GM20000 (cell line): ENCODE results near the gene C1QBP.
A peak's percentile ranks its signal among the peaks of the same experiment; 100 is the strongest.

ENCODE experiments used
- DNase-seq: peaks from one replicate; pipeline ENCODE4 v3.0.0; 2012; ENCODE audit warnings: low spot score
- TF ChIP-seq, protein P1 (sequence below): IDR thresholded peaks from 2 replicates; pipeline ENCODE4 v1.5.1; 2012; ENCODE audit warnings: mild to moderate bottlenecking, control low read depth; ENCODE audit errors: extremely low read depth, missing control alignments

The C1QBP gene

DNA sequence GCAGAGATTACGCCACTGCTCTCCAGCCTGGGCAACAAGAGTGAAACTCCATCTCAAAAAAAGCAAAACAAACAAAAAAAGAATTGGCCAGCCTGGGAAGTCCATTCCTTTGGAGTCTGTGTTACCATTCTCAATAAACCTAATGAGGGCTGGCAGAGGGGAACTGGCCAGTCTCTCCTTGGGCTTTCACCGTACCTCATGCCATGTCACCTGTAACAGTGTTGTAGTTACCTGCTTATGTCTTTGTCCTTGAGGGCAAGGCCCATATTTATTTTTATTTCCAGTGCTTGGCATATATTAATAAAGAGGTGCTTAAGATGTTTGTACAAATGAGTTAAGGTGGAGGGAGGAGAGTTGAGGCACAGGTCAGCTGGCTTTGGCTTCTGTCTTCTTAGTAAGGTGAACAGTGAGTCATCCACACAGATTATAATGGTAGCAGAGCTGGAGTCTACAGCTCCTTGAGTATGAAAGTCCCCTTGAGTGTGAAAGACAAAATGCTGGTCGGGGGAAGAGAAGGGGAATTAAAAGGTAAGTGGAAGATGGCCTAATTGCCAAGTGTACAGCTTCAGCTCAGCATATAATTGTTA lies 8.4 kb downstream of the C1QBP start:
- no peak for DNase-seq
- TF ChIP-seq, protein P1, sequence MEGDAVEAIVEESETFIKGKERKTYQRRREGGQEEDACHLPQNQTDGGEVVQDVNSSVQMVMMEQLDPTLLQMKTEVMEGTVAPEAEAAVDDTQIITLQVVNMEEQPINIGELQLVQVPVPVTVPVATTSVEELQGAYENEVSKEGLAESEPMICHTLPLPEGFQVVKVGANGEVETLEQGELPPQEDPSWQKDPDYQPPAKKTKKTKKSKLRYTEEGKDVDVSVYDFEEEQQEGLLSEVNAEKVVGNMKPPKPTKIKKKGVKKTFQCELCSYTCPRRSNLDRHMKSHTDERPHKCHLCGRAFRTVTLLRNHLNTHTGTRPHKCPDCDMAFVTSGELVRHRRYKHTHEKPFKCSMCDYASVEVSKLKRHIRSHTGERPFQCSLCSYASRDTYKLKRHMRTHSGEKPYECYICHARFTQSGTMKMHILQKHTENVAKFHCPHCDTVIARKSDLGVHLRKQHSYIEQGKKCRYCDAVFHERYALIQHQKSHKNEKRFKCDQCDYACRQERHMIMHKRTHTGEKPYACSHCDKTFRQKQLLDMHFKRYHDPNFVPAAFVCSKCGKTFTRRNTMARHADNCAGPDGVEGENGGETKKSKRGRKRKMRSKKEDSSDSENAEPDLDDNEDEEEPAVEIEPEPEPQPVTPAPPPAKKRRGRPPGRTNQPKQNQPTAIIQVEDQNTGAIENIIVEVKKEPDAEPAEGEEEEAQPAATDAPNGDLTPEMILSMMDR = no peak

DNA sequence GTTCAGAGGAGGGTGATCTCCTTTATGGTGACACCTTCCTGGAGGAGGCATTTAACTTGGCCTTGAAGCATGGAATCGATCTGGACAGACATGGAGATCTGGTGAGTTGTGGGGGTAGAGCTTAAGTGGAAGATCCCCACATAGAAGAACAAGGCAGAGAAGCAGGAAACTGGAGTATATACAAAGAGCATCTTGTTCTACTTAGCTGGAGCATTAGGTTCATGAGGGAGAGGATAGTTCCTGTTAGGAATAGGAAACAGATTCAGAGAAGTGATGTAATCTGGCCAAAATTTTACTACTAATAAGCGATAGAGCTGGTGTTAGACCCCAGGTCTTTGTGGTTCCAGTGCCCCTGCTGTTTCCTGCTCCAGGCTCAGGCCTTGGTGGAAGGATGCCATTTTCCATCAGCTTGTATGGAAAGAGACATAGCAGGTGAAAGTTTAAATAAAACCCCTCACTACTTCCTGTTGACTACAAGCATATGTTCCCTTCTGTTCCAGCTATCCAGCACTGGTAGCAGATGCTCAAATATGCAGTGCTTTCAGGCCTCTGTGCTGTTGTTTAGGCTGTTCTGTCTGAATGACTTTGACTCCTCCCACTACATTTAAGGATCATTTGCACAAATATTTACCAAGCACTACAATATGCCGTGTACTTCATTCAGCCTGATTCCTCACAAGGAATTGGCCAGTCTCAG lies 9.6 kb downstream of the C1QBP start:
- TF ChIP-seq, protein P1 = no peak
- no peak for DNase-seq

DNA sequence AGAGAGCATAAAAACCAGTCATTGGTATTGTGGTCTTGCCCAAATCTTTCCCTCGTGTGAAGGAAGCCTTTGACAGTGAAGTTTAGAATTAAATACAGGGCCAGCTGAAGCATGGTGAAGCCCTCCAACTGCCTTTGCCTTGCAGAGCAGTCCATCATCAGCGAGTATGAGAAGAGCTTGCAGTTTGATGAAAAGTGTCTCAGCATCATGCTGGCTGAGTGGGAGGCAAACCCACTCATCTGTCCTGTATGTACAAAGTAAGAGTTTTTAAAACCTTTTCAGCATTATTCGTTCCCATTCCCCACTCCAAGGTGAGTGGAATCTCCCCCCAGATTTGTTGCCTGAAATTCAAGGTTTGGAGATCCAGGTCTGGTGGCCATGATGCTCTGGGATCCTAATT lies 13.1 kb downstream of the C1QBP start:
- TF ChIP-seq, protein P1 = no peak
- DNase-seq = no peak

DNA sequence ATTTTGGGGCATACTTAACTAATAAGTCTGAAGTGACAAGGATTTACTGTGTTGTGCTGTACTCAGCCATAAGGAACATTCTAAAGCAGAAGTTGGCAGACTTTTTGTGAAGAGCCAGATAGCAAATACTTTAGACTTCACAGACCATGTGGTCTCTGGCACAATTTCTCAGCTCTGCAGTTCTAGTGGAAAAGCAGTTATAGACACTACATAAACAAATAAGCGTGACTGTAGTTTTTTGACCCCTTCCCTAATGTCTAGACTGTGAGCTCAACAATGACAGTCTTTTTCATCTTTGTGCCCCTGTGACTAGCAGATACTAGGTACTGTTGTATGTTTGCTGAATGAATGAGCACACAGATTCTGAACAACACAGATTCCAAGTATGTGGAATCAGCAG lies 14.0 kb downstream of the C1QBP start:
- no peak for DNase-seq
- TF ChIP-seq, protein P1 = no peak

DNA sequence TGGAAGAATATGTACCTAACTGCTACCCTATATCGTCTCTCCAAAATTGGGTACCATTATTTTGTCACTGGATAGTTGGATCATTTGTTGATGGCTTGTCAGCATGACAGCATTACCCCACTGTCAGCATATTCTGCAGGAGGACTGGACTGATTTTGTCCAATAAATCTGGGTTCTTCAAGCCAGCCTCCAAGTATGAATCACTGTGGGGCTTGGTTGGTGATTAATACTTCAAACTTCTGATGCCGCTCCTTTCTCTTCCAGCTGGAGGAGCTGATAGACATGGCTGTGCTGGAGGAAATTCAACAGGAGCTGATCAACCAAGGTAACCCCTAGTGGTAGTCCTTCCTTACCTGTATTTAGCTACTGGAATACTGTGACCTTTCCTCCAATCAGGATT lies 16.4 kb downstream of the C1QBP start:
- TF ChIP-seq, protein P1 = no peak
- DNase-seq = no peak

DNA sequence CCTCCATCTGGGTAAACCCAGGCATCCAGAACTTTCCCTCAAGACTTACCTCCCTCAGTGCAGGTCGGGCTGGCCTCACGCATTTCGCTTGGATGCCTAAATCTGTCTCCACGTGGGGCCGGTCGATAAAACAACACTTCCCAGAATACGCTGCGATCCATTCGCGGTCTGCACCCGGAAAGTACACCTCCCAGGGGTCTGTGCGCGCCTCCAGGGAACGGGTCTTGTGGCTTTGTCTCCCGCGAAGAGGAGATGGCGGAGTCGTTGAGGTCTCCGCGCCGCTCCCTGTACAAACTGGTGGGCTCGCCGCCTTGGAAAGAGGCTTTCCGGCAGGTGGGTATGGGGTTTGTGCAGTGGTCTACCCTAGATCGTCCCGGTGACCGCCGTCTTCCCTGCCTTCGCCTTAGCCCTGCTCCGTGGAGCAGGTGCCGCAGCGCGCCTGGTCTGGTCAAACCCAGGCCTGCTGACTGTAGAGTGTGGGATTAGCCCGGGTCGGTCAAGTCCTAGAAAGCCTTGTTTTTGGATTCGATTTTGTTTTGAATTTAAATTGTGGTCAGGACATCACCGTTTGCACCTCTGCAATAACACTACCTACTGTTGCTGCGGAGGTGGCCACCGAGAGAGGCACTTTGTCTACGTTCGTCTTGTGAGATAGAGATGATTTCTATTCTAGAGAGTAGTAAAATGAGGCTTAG lies 18.8 kb downstream of the C1QBP start, which contains the start of gene RPAIN:
TSS of gene RPAIN (plus strand) at position 224 of the 695 bp plus-strand sequence. CDS start at position 253, 29 bp downstream.
- TF ChIP-seq, protein P1 = no peak
- peak; percentile 83 for DNase-seq

DNA sequence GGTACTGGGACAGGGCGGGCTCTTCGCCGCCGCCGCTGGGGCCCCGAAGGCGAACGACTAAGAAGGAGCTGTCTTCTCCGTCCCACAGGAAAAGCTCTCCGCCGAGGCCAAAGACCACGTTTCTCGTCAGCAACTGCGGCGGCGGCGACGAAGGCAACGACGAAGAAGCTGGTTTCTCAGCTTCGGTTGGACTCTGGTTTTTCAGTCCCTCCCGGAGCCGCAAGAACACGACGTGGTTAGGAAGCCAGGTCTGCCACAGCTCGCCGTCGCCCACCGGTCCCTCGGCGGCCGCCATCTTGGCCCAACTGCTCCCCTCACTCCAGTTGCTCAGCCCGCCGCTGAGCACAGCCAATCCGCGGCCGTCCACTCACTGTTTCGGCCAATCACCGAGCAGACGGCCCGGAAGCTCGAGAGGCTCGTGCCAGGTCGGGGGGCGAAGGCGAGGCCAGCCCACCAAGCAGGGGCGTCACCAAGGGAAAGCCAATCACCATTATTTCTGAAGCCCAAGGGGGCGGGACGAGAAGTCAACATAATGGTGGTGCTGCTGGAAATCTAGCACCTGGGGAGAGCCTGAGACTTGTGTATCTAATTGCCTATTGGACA lies 19.5 kb downstream of the C1QBP start, which contains the start of gene NUP88:
TSS of gene NUP88 (minus strand) at position 307 of the 603 bp plus-strand sequence. CDS start at position 295, 12 bp downstream.
- TF ChIP-seq, protein P1 = no peak
- peak; percentile 92 for DNase-seq
